IPS-15b (cell line): ENCODE data around the gene FNDC3A.
"Not testable (repeated sequence)": the region's sequence is repeated elsewhere in the genome, so short reads cannot be mapped to it uniquely, and the experiment has no call there.

ENCODE experiments used
- H3K27me3 ChIP-seq: one replicate; pipeline ENCODE4 v1.6.1; 2013; ENCODE audit warnings: low read length; ENCODE audit not compliant: control insufficient read depth, insufficient read depth
- H3K36me3 ChIP-seq: one replicate; pipeline ENCODE4 v1.6.1; 2013; ENCODE audit warnings: low read length; ENCODE audit not compliant: control insufficient read depth, insufficient read depth
- H3K4me1 ChIP-seq: one replicate; pipeline ENCODE4 v1.6.1; 2013; ENCODE audit warnings: mild to moderate bottlenecking, low read length; ENCODE audit not compliant: control insufficient read depth, insufficient read depth
- H3K4me3 ChIP-seq: one replicate; pipeline ENCODE4 v1.5.1; 2013; ENCODE audit warnings: low read depth, low read length
- H3K9ac ChIP-seq: one replicate; pipeline ENCODE4 v1.6.1; 2013; ENCODE audit warnings: low read depth, mild to moderate bottlenecking, low read length
- H3K9me3 ChIP-seq: one replicate; pipeline ENCODE4 v1.6.1; 2013; ENCODE audit warnings: mild to moderate bottlenecking, low read length; ENCODE audit not compliant: control insufficient read depth, insufficient read depth

FNDC3A gene

GRCh38 chr13:49132479-49133002 is 156.8 kb downstream of the FNDC3A start:
- Histone ChIP-seq H3K27me3 (no peaks in the 10 kb centered on the region), H3K9ac (no peak overlapping the region), H3K4me1 (peaks cover 6% of the 10 kb centered on the region), H3K36me3 (no peaks in the 10 kb centered on the region), H3K9me3 (no peaks in the 10 kb centered on the region), H3K4me3 (no peak overlapping the region)

- no peaks in the 10 kb centered on the region for H3K4me1 ChIP-seq
- no peaks in the 10 kb centered on the region for H3K36me3 ChIP-seq
These were observed 158.6 kb downstream of the FNDC3A start for GRCh38 chr13:49134305-49134704.

GRCh38 chr13:49137138-49137643 is 161.5 kb downstream of the FNDC3A start:
- H3K27me3 ChIP-seq, H3K9ac ChIP-seq, H3K36me3 ChIP-seq, H3K4me3 ChIP-seq, H3K4me1 ChIP-seq, H3K9me3 ChIP-seq: not testable (repeated sequence)

More at GRCh38 chr13:49134305-49134704, 158.6 kb downstream of the FNDC3A start:
- no peaks in the 10 kb centered on the region for H3K9me3 ChIP-seq
- no peaks in the 10 kb centered on the region for H3K27me3 ChIP-seq
- no peak overlapping the region for H3K9ac ChIP-seq
- no peak overlapping the region for H3K4me3 ChIP-seq

GRCh38 chr13:49140910-49141611 is 165.3 kb downstream of the FNDC3A start:
- no peaks in the 10 kb centered on the region for H3K27me3 ChIP-seq
- H3K4me3 ChIP-seq: no peak overlapping the region
- no peaks in the 10 kb centered on the region for H3K4me1 ChIP-seq
- no peak overlapping the region for H3K9ac ChIP-seq
- no peaks in the 10 kb centered on the region for H3K9me3 ChIP-seq
- H3K36me3 ChIP-seq: no peaks in the 10 kb centered on the region

- no peak overlapping the region for H3K4me3 ChIP-seq
These were observed 171.2 kb downstream of the FNDC3A start for GRCh38 chr13:49146950-49147355.

GRCh38 chr13:49148405-49148804 is 172.7 kb downstream of the FNDC3A start:
- Histone ChIP-seq H3K9me3 (no peaks in the 10 kb centered on the region), H3K27me3 (no peaks in the 10 kb centered on the region), H3K9ac (no peak overlapping the region), H3K36me3 (no peaks in the 10 kb centered on the region), H3K4me1 (no peaks in the 10 kb centered on the region), H3K4me3 (no peak overlapping the region)

More at GRCh38 chr13:49146950-49147355, 171.2 kb downstream of the FNDC3A start:
- H3K27me3 ChIP-seq: no peaks in the 10 kb centered on the region
- H3K4me1 ChIP-seq: no peaks in the 10 kb centered on the region
- H3K36me3 ChIP-seq: no peaks in the 10 kb centered on the region
- H3K9me3 ChIP-seq: no peaks in the 10 kb centered on the region
- H3K9ac ChIP-seq: no peak overlapping the region

GRCh38 chr13:49157955-49158584 is 182.4 kb downstream of the FNDC3A start:
- not testable (repeated sequence) for H3K4me1 ChIP-seq, H3K36me3 ChIP-seq, H3K27me3 ChIP-seq, H3K9me3 ChIP-seq, H3K9ac ChIP-seq, H3K4me3 ChIP-seq

GRCh38 chr13:49163162-49163561 is 187.4 kb downstream of the FNDC3A start:
- not testable (repeated sequence) for H3K9ac ChIP-seq, H3K4me3 ChIP-seq, H3K36me3 ChIP-seq, H3K4me1 ChIP-seq, H3K27me3 ChIP-seq, H3K9me3 ChIP-seq

- H3K9me3 ChIP-seq: peaks cover 5% of the 10 kb centered on the region
- peaks cover 5% of the 10 kb centered on the region for H3K36me3 ChIP-seq
- no peaks in the 10 kb centered on the region for H3K27me3 ChIP-seq
- no peaks in the 10 kb centered on the region for H3K4me1 ChIP-seq
- no peak overlapping the region for H3K4me3 ChIP-seq
- no peak overlapping the region for H3K9ac ChIP-seq
These were observed 189.0 kb downstream of the FNDC3A start for GRCh38 chr13:49164712-49165111.

- Histone ChIP-seq H3K9ac (no peak overlapping the region), H3K27me3 (no peaks in the 10 kb centered on the region), H3K36me3 (peaks cover 5% of the 10 kb centered on the region), H3K4me3 (no peak overlapping the region), H3K4me1 (no peaks in the 10 kb centered on the region), H3K9me3 (peaks cover 5% of the 10 kb centered on the region)
These were observed 190.4 kb downstream of the FNDC3A start for GRCh38 chr13:49165798-49166752.

GRCh38 chr13:49171359-49171758 is 195.6 kb downstream of the FNDC3A start:
- Histone ChIP-seq H3K4me1 (no peaks in the 10 kb centered on the region), H3K9ac (no peak overlapping the region), H3K36me3 (no peaks in the 10 kb centered on the region)

More at GRCh38 chr13:49171359-49171758, 195.6 kb downstream of the FNDC3A start:
- Histone ChIP-seq H3K27me3 (no peaks in the 10 kb centered on the region), H3K4me3 (no peak overlapping the region), H3K9me3 (no peaks in the 10 kb centered on the region)
